GM19035 (cell line): ENCODE measurements around the gene GDPGP1.
"Not testable (repeated sequence)": the region's sequence is repeated elsewhere in the genome, so short reads cannot be mapped to it uniquely, and the experiment has no call there.

Source experiments
- ATAC-seq: cut with Tn5 transposase; IDR thresholded peaks from one replicate; pipeline ENCODE4 v1.9.1; 2021; ENCODE audit not compliant: unreplicated experiment

Gene GDPGP1

GRCh38 chr15:90234096-90234988 lies at the start of gene GDPGP1:
Gene GDPGP1, plus strand, starts transcription at chr15:90234209. Its CDS starts 6,700 bp downstream, at chr15:90240909.
- peak; percentile 62 for ATAC-seq

GRCh38 chr15:90184786-90185704 lies 49.0 kb upstream of the GDPGP1 start:
- ATAC-seq, result peak; percentile 78

GRCh38 chr15:90187257-90187868 lies 46.6 kb upstream of the GDPGP1 start:
- no peak for ATAC-seq

- not testable (repeated sequence) for ATAC-seq
Measured at GRCh38 chr15:90188065-90188464, 45.9 kb upstream of the GDPGP1 start.

- ATAC-seq, result no peak
Measured at GRCh38 chr15:90188914-90189748, 44.9 kb upstream of the GDPGP1 start.

GRCh38 chr15:90189781-90190467 lies 44.1 kb upstream of the GDPGP1 start:
- ATAC-seq, result no peak

GRCh38 chr15:90190606-90191343 lies 43.2 kb upstream of the GDPGP1 start:
- ATAC-seq, result peak; percentile 63

- ATAC-seq, result peak; percentile 15
Measured at GRCh38 chr15:90191344-90191687, 42.7 kb upstream of the GDPGP1 start.

- peak; percentile 54 for ATAC-seq
Measured at GRCh38 chr15:90191794-90192509, 42.1 kb upstream of the GDPGP1 start.

- ATAC-seq, result no peak
Measured at GRCh38 chr15:90192961-90193786, 40.8 kb upstream of the GDPGP1 start.

- no peak for ATAC-seq
Measured at GRCh38 chr15:90194655-90195054, 39.4 kb upstream of the GDPGP1 start.

- no peak for ATAC-seq
Measured at GRCh38 chr15:90200534-90201129, 33.4 kb upstream of the GDPGP1 start.

- peak; percentile 78 for ATAC-seq
Measured at GRCh38 chr15:90201130-90201943, 32.7 kb upstream of the GDPGP1 start, which contains the start of gene SEMA4B. Gene SEMA4B, plus strand, starts transcription at chr15:90201330. Its CDS starts 249 bp downstream, at chr15:90201579.

GRCh38 chr15:90201944-90202375 lies 32.0 kb upstream of the GDPGP1 start:
- no peak for ATAC-seq

GRCh38 chr15:90202929-90203328 lies 31.1 kb upstream of the GDPGP1 start:
- ATAC-seq, result no peak

- ATAC-seq, result no peak
Measured at GRCh38 chr15:90203473-90203872, 30.5 kb upstream of the GDPGP1 start.
